T-helper 1 cell (primary cell): ENCODE results near the gene FNBP1.
"Not testable (repeated sequence)": the region's sequence is repeated elsewhere in the genome, so short reads cannot be mapped to it uniquely, and the experiment has no call there.

Source experiments
- DNase-seq, 5 donors: peaks; one replicate each; pipeline ENCODE4 v3.0.0-alpha.2; 2012 to 2020

The FNBP1 gene

GRCh38 chr9:130020618-130021017 is 22.4 kb downstream of the FNBP1 start:
- no peak for DNase-seq

- DNase-seq: no peak
Observed at GRCh38 chr9:130018265-130018664, 24.7 kb downstream of the FNBP1 start.

- not testable (repeated sequence) for DNase-seq
Observed at GRCh38 chr9:130017510-130017909, 25.5 kb downstream of the FNBP1 start.

GRCh38 chr9:130017076-130017475 is 25.9 kb downstream of the FNBP1 start:
- no peak for DNase-seq

- no peak for DNase-seq
Observed at GRCh38 chr9:130015353-130016019, 27.5 kb downstream of the FNBP1 start.

GRCh38 chr9:130013326-130013725 is 29.7 kb downstream of the FNBP1 start:
- DNase-seq: no peak

GRCh38 chr9:130010151-130010988 is 32.6 kb downstream of the FNBP1 start:
- peak; percentile 43 to 66 (median 53) for DNase-seq

- DNase-seq: not testable (repeated sequence)
Observed at GRCh38 chr9:130009546-130009945, 33.4 kb downstream of the FNBP1 start.

GRCh38 chr9:130008538-130008937 is 34.5 kb downstream of the FNBP1 start:
- no peak for DNase-seq

GRCh38 chr9:130006952-130007351 is 36.0 kb downstream of the FNBP1 start:
- DNase-seq: not testable (repeated sequence)

GRCh38 chr9:130003943-130004552 is 38.9 kb downstream of the FNBP1 start:
- DNase-seq: no peak

GRCh38 chr9:130002320-130002719 is 40.7 kb downstream of the FNBP1 start:
- no peak for DNase-seq

GRCh38 chr9:130001190-130001589 is 41.8 kb downstream of the FNBP1 start:
- DNase-seq: no peak

GRCh38 chr9:129999141-129999510 is 43.9 kb downstream of the FNBP1 start:
- no peak for DNase-seq

- DNase-seq: no peak
Observed at GRCh38 chr9:129998491-129999140, 44.4 kb downstream of the FNBP1 start.

- DNase-seq: not testable (repeated sequence)
Observed at GRCh38 chr9:129997706-129998105, 45.3 kb downstream of the FNBP1 start.

- no peak for DNase-seq
Observed at GRCh38 chr9:129996161-129996830, 46.7 kb downstream of the FNBP1 start.

GRCh38 chr9:129995409-129996160 is 47.4 kb downstream of the FNBP1 start:
- peak in 1 of 5 donors; percentile 53 for DNase-seq

GRCh38 chr9:129994882-129995281 is 48.1 kb downstream of the FNBP1 start:
- no peak for DNase-seq

GRCh38 chr9:129991139-129991538 is 51.9 kb downstream of the FNBP1 start:
- not testable (repeated sequence) for DNase-seq

GRCh38 chr9:129990269-129991010 is 52.5 kb downstream of the FNBP1 start:
- peak in 3 of 5 donors; percentile 22 to 48 (median 35) for DNase-seq
